ENCODE data around the gene EIF6. TPM values are rescaled to one million over a fixed set of nuclear protein-coding genes. Genes with fewer than 3 reads are reported as not detected.

Gene EIF6
- total RNA-seq = 10 to 100 TPM; 23.0 to 44.3 TPM

- Histone ChIP-seq H3K27ac (peak within 1 kb of the TSS; percentile 79 to 86), H3K36me3 (peaks cover 14% of the 10 kb centered on the region), H3K4me3 (peak within 1 kb of the TSS; percentile 66 to 81), H3K27me3 (no peaks in the 10 kb centered on the region), H3K9me3 (no peaks in the 10 kb centered on the region), H3K4me1 (peaks cover 0 to 18% of the 10 kb centered on the region in 2 donors)
- peak; percentile 78 for DNase-seq (ENCODE audit: low spot score)
- TF ChIP-seq CTCF (IDR thresholded peaks at IDR 0.05) = no peak
Observed at GRCh38 chr20:35284267-35284991, at the start of gene EIF6. EIF6 (minus strand) TSS chr20:35284772; CDS start chr20:35284487, 285 bp downstream.

- H3K27ac ChIP-seq = peak overlapping the region in 1 of 2 donors; percentile 11
Observed at GRCh38 chr20:35333606-35334005, 49.0 kb upstream of the EIF6 start.

GRCh38 chr20:35332540-35333200, 48.1 kb upstream of the EIF6 start:
- H3K27me3 ChIP-seq = no peaks in the 10 kb centered on the region
- DNase-seq (ENCODE audit: low spot score) = no peak
- H3K4me3 ChIP-seq = no peak overlapping the region
- H3K9me3 ChIP-seq = no peaks in the 10 kb centered on the region
- TF ChIP-seq CTCF (IDR thresholded peaks at IDR 0.05) = no peak
- no peaks in the 10 kb centered on the region for H3K36me3 ChIP-seq
- peaks cover 0 to 5% of the 10 kb centered on the region in 2 donors for H3K4me1 ChIP-seq
- no peak overlapping the region for H3K27ac ChIP-seq

More at GRCh38 chr20:35333606-35334005, 49.0 kb upstream of the EIF6 start:
- Histone ChIP-seq H3K27me3 (no peaks in the 10 kb centered on the region), H3K9me3 (no peaks in the 10 kb centered on the region), H3K4me3 (no peak overlapping the region), H3K4me1 (peaks cover 0 to 4% of the 10 kb centered on the region in 2 donors), H3K36me3 (no peaks in the 10 kb centered on the region)
- no peak for DNase-seq (ENCODE audit: low spot score)
- TF ChIP-seq CTCF (IDR thresholded peaks at IDR 0.05) = no peak

- Histone ChIP-seq H3K4me1 (peaks cover 0 to 16% of the 10 kb centered on the region in 2 donors), H3K27ac (no peak overlapping the region), H3K36me3 (no peaks in the 10 kb centered on the region), H3K27me3 (no peaks in the 10 kb centered on the region), H3K9me3 (no peaks in the 10 kb centered on the region), H3K4me3 (no peak overlapping the region)
- no peak for DNase-seq (ENCODE audit: low spot score)
- peak in 1 of 2 donors; percentile 39 for TF ChIP-seq CTCF (IDR thresholded peaks at IDR 0.05)
Observed at GRCh38 chr20:35329435-35330139, 45.0 kb upstream of the EIF6 start.

- no peak for TF ChIP-seq CTCF (IDR thresholded peaks at IDR 0.05)
- Histone ChIP-seq H3K27ac (no peak overlapping the region), H3K27me3 (no peaks in the 10 kb centered on the region), H3K9me3 (no peaks in the 10 kb centered on the region), H3K4me3 (no peak overlapping the region), H3K4me1 (peaks cover 0 to 16% of the 10 kb centered on the region in 2 donors), H3K36me3 (no peaks in the 10 kb centered on the region)
- DNase-seq (ENCODE audit: low spot score) = no peak
Observed at GRCh38 chr20:35328689-35329088, 44.1 kb upstream of the EIF6 start.
